BE2C (cell line): Measurements from ENCODE around the gene SLC26A9.

Source experiments
- DNase-seq: peaks from one replicate; pipeline ENCODE4 v3.0.0-alpha.2; 2020
- H3K27me3 ChIP-seq: fragments of 250-450 bp; sonication (Bioruptor Pico); 2 replicates; pipeline ENCODE4 v1.5.1; 2020; ENCODE audit warnings: mild to moderate bottlenecking
- H3K36me3 ChIP-seq: fragments of 250-450 bp; sonication (Bioruptor Pico); 2 replicates; pipeline ENCODE4 v1.5.1; 2020; ENCODE audit warnings: mild to moderate bottlenecking
- H3K4me1 ChIP-seq: fragments of 250-450 bp; sonication (Bioruptor Pico); 2 replicates; pipeline ENCODE4 v1.5.1; 2020
- H3K4me3 ChIP-seq: 2 replicates; pipeline ENCODE4 v1.5.1; 2011; ENCODE audit warnings: low read depth, low read length
- H3K9me3 ChIP-seq: fragments of 250-450 bp; sonication (Bioruptor Pico); 2 replicates; pipeline ENCODE4 v1.5.1; 2020
- CTCF ChIP-seq: IDR thresholded peaks from 2 replicates; pipeline ENCODE4 v1.5.1; 2012; ENCODE audit warnings: mild to moderate bottlenecking, low read depth, low read length

The SLC26A9 gene

GRCh38 chr1:205962821-205963221, 19.6 kb upstream of the SLC26A9 start:
- no peaks in the 10 kb centered on the region for H3K36me3 ChIP-seq
- TF ChIP-seq CTCF = no peak
- H3K4me3 ChIP-seq = no peak overlapping the region
- DNase-seq = no peak
- peaks cover 7% of the 10 kb centered on the region for H3K27me3 ChIP-seq
- H3K9me3 ChIP-seq = no peaks in the 10 kb centered on the region
- no peaks in the 10 kb centered on the region for H3K4me1 ChIP-seq

DNA sequence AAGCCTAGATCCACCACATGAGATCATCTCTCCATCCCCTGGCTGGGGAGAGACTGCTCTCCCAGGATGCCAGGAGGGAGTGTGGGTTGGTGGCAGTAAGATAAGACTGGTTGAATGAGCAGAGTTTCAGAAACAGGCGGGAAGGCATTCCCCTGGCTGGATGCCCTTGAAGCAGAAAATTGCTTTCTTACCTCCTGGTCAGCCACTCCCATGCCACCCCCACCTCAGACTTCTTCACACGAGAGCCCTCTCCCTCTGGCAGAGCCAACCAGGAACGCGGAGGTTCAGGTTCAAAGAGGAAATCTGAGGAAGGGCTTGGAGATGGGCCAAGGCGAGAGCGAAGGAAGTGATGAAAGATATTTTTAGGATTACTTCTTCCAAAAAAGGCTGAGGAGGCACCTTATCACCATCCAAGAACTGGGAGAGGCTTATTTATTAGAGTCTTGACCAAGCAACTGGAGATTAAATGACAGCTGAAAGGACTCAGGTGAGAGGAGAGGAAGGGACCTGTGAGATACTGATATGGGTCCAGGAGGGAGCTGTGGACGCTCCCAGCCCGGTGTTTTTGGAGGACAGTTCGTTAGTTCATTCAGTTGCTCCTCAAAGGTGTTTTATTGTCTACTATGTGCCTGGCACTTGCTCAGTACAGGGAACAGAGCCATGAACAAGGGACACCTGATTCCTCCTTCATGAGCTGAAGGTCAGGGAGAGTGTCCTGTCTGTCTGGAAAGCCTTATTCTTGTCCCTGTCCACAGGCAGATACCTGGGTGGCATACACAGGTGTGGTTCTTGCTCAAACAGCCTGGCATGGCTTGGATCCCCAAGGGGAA, 18.9 kb upstream of the SLC26A9 start:
- TF ChIP-seq CTCF = no peak
- no peaks in the 10 kb centered on the region for H3K4me1 ChIP-seq
- no peaks in the 10 kb centered on the region for H3K36me3 ChIP-seq
- no peaks in the 10 kb centered on the region for H3K9me3 ChIP-seq
- no peak overlapping the region for H3K4me3 ChIP-seq
- DNase-seq = no peak
- peaks cover 7% of the 10 kb centered on the region for H3K27me3 ChIP-seq

GRCh38 chr1:205961405-205961804, 18.1 kb upstream of the SLC26A9 start:
- DNase-seq = no peak
- Histone ChIP-seq H3K27me3 (peaks cover 8% of the 10 kb centered on the region), H3K9me3 (no peaks in the 10 kb centered on the region), H3K36me3 (no peaks in the 10 kb centered on the region), H3K4me1 (no peaks in the 10 kb centered on the region), H3K4me3 (no peak overlapping the region)
- TF ChIP-seq CTCF = no peak

DNA sequence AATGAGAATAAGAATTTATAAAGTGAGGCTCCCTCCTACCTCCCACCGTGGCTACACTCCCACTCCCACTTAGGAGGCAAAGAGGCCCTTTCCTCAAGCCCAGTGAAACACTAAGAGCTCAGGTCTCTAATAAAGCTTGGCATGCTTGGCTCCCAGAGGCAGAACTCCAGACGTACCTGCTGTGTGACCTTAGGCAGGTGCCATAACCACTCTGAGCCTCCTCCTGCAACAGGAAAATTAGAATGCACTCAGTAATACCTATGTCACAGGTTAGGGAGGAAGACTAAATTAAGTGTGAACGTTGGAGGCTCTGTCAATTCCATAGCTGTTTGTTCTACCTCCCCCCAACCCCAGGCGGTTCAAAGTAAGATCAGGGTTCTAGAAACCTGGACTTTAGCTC, 16.5 kb upstream of the SLC26A9 start:
- H3K4me1 ChIP-seq = no peaks in the 10 kb centered on the region
- no peak overlapping the region for H3K4me3 ChIP-seq
- H3K27me3 ChIP-seq = peaks cover 17% of the 10 kb centered on the region
- no peak for TF ChIP-seq CTCF
- no peak for DNase-seq
- no peaks in the 10 kb centered on the region for H3K36me3 ChIP-seq
- no peaks in the 10 kb centered on the region for H3K9me3 ChIP-seq

DNA sequence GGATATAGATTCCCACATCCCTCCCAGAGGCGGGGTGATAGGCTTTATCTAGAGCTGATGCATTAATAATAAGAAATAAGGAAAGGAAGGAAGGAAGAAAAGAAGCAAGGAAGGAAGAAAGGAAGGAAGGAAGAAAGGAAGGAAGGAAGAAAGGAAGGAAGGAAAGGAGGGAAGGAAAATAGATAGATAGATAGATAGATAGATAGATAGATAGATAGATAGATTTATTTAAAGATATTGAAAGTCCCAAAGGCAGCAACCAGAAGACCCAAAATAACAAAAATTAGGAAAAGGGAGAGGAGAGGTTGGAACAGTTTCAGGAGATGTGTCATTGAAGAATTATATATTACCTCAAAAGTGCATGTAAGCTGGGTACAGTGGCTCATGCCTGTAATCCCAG, 12.2 kb upstream of the SLC26A9 start:
- no peak overlapping the region for H3K4me3 ChIP-seq
- H3K27me3 ChIP-seq = peaks cover 22% of the 10 kb centered on the region
- no peaks in the 10 kb centered on the region for H3K9me3 ChIP-seq
- no peaks in the 10 kb centered on the region for H3K36me3 ChIP-seq
- no peak for TF ChIP-seq CTCF
- no peaks in the 10 kb centered on the region for H3K4me1 ChIP-seq
- no peak for DNase-seq

DNA sequence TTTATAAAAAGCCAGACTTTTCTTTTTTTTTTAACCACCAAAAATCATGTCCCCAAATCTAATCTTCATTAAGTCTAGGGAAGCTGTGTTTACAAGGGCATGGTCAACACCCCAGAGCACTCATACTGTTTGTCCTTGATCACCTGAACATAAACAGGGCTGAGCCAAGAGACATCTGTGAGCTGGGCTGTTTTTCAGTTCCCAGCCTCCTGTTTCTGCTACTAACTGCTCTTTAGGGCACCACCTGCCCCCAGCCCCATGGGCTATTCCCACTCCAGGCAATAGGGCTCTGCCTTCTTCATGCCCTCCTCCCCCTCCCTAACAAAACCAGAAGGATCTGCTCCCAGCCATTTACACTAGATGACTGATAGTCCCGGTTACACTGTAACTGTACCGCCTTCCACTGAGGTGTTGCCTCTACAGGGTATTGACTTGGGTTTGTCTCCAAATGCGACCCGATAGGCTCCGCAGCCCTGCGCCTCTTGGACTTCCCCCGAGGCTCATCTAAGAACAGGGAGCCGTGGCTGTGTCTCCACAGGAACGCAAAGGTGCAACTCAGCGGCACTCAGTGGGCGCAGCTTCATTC, 11.7 kb upstream of the SLC26A9 start:
- H3K36me3 ChIP-seq = no peaks in the 10 kb centered on the region
- TF ChIP-seq CTCF = no peak
- no peak overlapping the region for H3K4me3 ChIP-seq
- H3K27me3 ChIP-seq = peaks cover 22% of the 10 kb centered on the region
- no peaks in the 10 kb centered on the region for H3K4me1 ChIP-seq
- H3K9me3 ChIP-seq = no peaks in the 10 kb centered on the region
- DNase-seq = no peak
